ENCODE results near the gene KCTD11.
"Not testable (repeated sequence)": the region's sequence is repeated elsewhere in the genome, so short reads cannot be mapped to it uniquely, and the experiment has no call there.

Gene KCTD11

DNA sequence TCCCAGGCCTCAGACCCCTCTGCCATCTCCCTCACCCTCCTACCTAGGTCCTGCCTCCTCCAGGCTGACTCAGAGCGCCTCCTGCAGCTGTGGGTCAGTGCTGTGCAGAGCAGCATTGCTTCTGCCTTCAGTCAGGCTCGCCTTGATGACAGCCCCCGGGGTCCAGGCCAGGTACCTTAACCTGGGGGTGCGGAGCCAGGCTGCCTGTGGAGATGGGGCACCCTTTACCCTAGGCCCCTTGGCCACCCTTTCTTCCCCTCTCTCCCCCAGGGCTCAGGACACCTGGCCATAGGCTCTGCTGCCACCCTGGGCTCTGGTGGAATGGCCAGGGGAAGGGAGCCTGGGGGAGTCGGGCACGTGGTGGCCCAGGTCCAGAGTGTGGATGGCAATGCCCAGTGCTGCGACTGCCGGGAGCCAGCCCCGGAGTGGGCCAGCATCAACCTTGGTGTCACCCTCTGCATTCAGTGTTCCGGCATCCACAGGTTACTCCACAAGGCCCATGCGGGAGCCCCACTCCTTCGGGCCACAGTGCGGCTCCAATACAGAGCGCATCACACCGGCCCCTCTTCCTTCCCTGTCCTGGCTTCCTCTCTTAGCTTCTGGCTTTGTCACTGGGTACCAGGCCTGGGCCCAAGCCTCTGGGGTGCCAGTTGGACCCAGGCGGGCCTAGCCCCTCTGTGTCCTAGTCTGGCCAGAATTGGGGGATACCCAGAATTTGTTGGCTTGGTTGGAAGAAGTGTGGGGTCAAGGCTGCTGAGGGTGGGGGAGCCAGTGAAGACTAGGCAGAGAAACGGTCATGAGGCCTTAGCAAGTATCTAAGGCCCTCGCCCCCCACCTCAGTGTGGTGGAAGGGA is 5.0 kb upstream of the KCTD11 start:
- DNase-seq, result no peak

DNA sequence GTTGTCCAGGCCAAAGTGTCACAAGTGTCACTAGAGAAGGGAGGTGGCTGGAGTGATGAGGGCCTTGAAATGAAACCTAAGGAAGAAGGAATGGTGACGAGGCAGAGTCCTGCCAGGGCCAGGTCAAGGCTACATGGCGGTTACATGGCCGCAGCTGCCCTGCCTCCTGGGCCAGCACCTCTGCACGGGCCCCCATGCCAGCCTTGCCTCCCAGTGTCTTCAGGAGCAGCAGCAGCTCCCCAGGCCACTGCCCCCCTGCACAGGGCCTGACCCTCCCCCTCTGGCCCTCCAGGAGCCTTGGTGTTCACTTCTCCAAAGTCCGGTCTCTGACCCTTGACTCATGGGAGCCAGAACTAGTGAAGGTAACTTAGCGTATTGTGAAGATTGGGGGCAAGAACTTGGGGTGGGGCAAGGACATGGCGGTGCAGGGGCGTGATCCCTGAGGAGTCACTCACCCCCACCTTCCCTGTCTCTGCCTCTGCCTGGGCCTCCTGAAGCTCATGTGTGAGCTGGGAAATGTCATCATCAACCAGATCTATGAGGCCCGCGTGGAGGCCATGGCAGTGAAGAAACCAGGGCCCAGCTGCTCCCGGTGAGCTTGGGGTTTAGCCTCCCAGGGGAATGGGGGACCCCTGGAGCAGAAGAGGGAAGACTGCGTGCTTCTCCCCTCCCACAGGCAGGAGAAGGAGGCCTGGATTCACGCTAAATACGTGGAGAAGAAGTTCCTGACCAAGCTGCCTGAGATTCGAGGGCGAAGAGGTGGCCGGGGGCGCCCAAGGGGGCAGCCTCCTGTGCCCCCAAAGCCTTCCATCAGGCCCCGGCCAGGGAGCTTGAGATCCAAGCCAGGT is 4.1 kb upstream of the KCTD11 start:
- DNase-seq, result no peak

GRCh38 chr17:7348478-7349242 is 3.3 kb upstream of the KCTD11 start:
- no peak for DNase-seq

DNA sequence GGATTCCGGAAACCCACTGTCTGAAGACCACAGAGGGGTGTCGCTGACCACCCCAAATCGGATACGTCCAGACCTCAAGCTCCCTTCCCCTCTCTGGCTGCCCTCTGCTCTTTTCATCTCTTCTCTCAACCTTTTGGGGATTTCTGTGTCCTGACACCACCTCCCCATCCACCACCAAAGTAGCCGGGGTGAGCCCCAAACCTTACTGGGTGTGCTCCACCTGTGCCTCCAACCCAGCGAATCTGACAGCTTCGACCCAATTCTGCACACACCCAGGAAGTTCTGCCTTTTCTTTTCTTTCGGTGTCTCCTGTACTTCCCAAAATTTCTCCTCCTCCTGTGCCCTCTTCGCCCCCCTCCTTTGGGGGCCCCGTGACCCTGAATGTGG is 534 bp downstream of the KCTD11 start:
- peak in 1 of 2 experiments; percentile 2 for DNase-seq

GRCh38 chr17:7352910-7353635 is 1.1 kb downstream of the KCTD11 start:
- no peak for DNase-seq

- DNase-seq, result no peak
Measured at GRCh38 chr17:7354262-7354843, 2.4 kb downstream of the KCTD11 start.

DNA sequence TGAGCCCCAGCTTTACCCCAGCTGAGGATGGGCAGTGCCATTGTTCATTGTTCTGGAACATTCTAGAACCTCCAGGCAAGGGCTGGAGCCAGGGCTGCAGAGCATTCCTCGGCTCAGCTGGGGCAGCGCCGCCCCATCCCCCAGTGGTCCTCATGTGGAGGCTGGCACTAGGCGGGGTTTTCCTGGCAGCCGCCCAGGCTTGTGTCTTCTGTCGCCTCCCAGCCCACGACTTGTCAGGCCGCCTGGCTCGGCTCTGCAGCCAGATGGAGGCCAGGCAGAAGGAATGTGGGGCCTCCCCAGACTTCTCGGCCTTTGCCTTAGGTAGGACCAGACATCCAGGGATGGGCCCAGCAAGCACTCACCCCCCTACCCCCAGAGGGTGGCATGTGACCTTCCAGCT is 3.1 kb downstream of the KCTD11 start, which contains the start of gene TMEM95:
TSS of gene TMEM95 (plus strand) at position 104 of the 400 bp plus-strand sequence. CDS start at position 153, 49 bp downstream.
- peak; percentile 15 to 31 for DNase-seq

GRCh38 chr17:7355573-7355972 is 3.6 kb downstream of the KCTD11 start:
- DNase-seq, result no peak

DNA sequence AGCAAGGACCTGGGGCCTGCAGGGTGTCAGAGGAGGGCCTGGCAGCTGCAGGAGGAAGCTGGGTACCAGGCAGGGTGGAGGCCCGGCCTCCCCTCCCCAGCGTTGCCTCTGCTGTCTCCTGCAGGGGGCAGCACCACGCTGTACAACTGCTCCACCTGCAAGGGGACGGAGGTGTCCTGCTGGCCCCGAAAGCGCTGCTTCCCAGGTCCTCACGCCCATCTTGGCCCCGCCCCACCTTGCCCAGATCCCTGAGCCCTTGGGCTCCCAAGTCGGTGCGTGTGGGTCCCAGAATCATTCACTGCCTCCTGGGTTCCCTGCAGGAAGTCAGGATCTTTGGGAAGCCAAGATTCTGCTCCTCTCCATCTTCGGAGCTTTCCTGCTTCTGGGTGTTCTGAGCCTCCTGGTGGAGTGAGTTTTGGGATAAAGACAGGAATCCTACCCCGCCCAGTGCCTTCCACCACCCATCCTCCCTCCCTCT is 4.1 kb downstream of the KCTD11 start:
- peak in 1 of 2 experiments; percentile 40 for DNase-seq

DNA sequence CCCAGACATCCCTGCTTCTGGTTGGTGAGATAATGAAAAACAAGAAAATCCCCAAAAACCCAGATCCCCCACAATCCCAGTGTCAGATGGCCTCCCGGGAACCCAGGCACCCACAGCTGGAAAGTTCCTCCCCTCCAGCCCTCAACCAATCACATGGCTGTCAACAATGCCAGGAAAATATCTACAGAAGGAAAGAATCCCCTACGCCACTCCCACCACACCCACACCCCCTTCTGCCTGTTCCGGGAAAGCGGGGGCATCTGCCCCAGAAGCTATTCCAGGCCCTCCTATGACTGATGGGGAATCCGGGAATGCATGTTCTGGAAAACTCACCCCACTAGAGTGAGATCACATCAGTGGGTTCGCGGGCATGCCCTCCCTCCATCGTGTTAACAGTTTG is 4.8 kb downstream of the KCTD11 start:
- no peak for DNase-seq

- no peak for DNase-seq
Measured at GRCh38 chr17:7357381-7357780, 5.4 kb downstream of the KCTD11 start.

- DNase-seq, result no peak
Measured at GRCh38 chr17:7361906-7362305, 9.9 kb downstream of the KCTD11 start.

DNA sequence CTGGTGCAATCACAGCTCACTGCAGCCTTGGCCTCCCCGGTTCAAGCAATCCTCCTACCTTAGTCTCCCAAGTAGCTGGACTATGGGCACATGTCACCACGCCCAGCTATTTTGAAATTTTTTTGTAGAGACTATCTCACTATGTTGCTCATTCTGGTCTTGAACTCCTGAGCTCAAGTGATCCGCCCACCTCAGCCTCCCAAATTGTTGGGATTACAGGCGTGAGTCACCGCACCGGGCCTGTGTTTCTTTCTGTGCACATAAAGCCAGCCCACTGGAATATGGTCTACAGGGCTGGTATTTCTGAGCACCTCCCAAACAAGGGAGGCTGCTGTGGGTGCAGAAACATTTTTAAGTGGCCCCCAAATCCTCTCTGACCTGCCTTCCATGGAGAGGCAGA is 11.3 kb downstream of the KCTD11 start:
- DNase-seq, result no peak

- not testable (repeated sequence) for DNase-seq
Measured at GRCh38 chr17:7365963-7366362, 14.0 kb downstream of the KCTD11 start.

DNA sequence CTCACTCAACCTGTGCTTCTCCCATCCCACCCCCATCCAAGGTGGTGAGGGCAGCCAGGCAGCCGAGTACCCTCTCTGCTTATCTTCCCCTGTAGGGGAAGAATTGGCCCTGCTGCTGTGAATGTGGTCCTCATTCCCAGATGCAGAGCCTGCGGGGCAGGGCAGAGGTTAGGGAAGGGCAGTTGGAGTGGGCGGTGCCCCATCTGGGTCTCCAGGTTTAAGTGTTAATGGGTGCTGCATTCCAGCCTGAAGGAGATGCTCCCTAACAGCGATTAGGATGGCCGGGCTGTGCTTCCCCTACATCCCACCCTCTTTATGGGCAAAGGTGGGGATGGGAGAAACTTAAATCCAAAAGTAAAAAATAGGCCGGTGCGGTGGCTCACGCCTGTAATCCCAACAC is 15.1 kb downstream of the KCTD11 start:
- no peak for DNase-seq

DNA sequence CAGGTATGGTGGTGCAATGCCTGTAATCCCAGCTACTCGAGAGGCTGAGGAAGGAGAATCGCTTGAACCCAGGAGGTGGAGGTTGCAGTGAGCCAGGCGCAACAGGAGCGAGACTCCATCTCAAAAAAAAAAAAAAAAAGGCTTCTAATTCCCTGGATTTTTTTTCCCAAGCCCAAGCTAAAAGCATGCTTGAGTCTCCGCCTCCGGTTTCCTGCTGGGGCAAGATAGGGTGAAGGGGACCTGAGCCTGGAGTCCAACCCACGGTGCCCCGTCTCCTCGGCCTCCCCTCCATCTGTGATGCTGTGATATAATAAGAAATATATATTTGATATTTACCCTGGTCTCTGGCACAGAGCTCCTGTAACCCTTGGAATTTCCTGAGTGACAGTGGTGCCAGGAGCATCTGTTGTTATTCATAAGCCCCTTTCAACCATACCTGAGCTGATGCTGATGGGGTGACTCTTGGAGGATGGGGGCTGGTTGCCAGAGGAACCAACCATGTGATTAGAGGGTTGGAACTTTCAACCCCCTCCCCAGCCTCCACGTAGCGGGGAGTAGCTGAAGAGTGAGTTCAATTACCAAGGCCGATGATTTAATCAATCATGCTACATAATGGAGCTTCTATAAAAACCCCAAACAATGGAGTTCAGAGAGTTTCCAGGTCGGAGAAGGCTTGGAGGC is 16.1 kb downstream of the KCTD11 start:
- no peak for DNase-seq

DNA sequence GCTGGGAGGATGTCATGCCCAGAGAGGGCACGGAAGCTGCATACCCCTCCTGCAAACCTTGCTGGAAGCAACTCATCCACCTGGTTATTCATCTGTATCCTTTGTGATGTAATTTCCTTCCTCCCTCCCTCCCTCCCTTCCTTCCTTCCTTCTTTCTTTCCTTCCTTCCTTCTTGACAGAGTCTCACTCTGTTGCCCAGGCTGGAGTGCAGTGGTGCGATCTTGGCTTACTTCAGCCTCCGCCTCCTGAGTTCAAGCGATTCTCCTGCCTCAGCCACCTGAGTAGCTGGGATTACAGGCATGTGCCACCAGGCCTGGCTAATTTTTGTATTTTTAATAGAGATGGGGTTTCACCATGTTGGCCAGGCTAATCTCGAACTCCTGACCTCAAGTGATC is 16.6 kb downstream of the KCTD11 start:
- not testable (repeated sequence) for DNase-seq

GRCh38 chr17:7369825-7370224 is 17.9 kb downstream of the KCTD11 start:
- DNase-seq, result no peak

DNA sequence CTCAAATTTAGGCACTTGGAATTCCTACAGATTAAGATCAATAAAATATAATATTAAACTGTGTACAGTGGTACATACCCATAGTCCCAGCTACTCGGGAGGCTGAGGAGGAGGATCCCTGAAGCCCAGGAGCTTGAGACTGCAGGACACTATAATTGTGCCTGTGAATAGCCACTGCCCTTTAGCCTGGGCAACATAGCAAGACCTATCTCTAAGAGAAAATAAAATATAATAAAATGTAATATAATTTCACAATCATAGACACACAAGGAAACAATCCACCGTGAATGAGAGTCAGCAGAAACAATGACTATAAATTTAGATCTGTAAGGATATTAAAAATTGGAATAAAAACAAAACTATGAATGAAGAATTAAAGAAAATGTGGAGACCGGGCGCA is 18.9 kb downstream of the KCTD11 start:
- DNase-seq, result no peak

GRCh38 chr17:7374353-7374752 is 22.4 kb downstream of the KCTD11 start:
- DNase-seq, result no peak

DNA sequence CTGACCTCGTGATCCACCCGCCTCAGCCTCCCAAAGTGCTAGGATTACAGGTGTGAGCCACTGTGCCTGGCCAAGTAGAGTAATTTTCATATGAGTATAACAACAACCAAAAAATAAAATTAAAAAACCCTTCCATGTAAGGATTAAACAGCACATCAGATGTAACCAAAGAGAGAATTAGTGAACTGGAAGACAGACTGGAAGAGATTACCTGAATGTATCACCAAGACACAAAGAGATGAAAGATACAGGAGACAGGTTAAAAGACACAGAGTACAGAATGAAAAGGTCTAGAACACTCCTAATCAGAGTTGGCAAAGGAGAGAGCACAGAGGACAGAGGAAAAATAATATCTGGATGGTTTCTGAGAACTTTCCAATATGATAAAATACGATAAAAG is 27.2 kb downstream of the KCTD11 start:
- DNase-seq, result no peak

Measured in NCI-H524 (cell line).